ENCODE measurements around the gene CDK19. TPM values are rescaled to one million over a fixed set of nuclear protein-coding genes. Genes with fewer than 3 reads are reported as not detected.

Gene CDK19
- total RNA-seq, 6 donors from 2014 or later: 5.2 to 20.4 (median 12.4) TPM

DNA sequence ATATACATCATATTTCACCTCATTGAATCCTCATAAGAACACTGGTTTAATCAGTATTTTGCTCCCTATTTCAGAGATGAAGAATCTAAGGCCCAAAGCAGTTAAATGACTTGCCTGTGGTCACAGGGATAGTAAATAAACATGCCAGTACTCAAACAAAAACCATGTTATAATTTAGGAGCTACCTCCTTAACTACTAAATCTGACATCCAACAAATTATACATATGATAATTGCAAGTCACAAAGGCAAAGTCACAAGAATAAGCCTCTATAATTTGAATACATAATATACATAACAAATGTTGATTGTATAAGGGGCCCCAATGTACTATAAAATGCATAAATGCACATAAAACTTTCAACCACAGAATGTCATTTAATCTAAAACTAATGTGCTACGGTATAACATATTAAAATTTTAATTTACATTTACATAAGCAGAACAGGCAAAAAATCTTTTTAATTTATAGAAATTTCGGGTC is 181.5 kb downstream of the CDK19 start:
- TF ChIP-seq POLR2AphosphoS5 (IDR thresholded peaks at IDR 0.05) (no peak), POLR2A (IDR thresholded peaks at IDR 0.05) (no peak), EP300 (IDR thresholded peaks at IDR 0.05) (no peak)
- TF ChIP-seq, protein P1, sequence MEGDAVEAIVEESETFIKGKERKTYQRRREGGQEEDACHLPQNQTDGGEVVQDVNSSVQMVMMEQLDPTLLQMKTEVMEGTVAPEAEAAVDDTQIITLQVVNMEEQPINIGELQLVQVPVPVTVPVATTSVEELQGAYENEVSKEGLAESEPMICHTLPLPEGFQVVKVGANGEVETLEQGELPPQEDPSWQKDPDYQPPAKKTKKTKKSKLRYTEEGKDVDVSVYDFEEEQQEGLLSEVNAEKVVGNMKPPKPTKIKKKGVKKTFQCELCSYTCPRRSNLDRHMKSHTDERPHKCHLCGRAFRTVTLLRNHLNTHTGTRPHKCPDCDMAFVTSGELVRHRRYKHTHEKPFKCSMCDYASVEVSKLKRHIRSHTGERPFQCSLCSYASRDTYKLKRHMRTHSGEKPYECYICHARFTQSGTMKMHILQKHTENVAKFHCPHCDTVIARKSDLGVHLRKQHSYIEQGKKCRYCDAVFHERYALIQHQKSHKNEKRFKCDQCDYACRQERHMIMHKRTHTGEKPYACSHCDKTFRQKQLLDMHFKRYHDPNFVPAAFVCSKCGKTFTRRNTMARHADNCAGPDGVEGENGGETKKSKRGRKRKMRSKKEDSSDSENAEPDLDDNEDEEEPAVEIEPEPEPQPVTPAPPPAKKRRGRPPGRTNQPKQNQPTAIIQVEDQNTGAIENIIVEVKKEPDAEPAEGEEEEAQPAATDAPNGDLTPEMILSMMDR (IDR thresholded peaks at IDR 0.05): no peak
- H3K27me3 ChIP-seq: no peaks in the 10 kb centered on the region
- no peak for DNase-seq
- H3K27ac ChIP-seq: no peak overlapping the region
- no peak overlapping the region for H3K4me3 ChIP-seq
- no peaks in the 10 kb centered on the region for H3K4me1 ChIP-seq
- no peaks in the 10 kb centered on the region for H3K9me3 ChIP-seq
- WGBS, 2 donors: 97 to 98% methylated on average over 2 of the region's 2 CpGs
- no peak for ATAC-seq (ENCODE audit: low FRiP score in 2 of 2)
- peaks cover 0 to 3% (median 0%) of the 10 kb centered on the region in 4 donors for H3K36me3 ChIP-seq

DNA sequence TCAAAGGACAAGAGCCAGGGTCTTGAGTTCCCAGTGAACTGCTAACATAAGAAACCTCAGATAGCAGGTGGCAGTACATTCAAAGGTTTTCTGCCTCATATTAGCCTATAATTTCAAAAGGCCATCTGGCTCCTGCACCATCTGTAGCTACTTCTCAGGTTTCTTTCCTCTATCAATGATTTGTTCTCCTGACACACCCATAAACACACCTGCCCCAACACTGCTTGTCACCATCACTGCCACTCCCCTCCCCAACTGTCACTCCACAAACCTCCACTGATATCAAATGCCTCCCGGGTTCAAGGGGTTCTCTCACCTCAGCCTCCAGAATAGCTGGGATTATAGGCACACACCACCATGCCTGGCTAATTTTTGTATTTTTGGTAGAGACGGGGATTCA is 186.1 kb downstream of the CDK19 start:
- no peak for DNase-seq
- H3K4me3 ChIP-seq: no peak overlapping the region
- no peak for TF ChIP-seq POLR2A (IDR thresholded peaks at IDR 0.05)
- no peak for TF ChIP-seq EP300 (IDR thresholded peaks at IDR 0.05)
- H3K27me3 ChIP-seq: no peaks in the 10 kb centered on the region
- WGBS, 2 donors: 89 to 96% methylated on average over 2 of the region's 2 CpGs
- no peaks in the 10 kb centered on the region for H3K4me1 ChIP-seq
- H3K36me3 ChIP-seq: peaks cover 0 to 6% (median 5%) of the 10 kb centered on the region in 4 donors
- no peak for ATAC-seq (ENCODE audit: low FRiP score in 2 of 2)
- H3K9me3 ChIP-seq: no peaks in the 10 kb centered on the region
- H3K27ac ChIP-seq: no peak overlapping the region

DNA sequence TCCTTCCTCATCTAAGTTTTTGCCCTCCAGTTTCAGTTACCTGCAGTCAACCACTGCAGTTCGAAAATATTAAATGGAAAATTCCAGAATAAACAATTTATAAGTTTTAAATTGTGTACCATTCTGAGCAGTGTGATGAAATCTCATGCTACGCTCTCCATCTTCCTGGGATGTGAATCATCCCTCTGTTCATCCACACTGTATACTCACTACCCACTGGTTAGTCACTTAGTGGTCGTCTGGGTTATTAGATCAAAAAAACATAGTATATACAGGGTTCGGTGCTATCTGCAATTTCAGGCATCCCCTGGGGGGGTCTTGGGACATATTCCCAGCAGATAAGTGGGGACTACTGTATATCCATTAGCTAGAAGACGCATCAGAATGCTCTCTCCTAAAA is 186.9 kb downstream of the CDK19 start:
- TF ChIP-seq POLR2AphosphoS5 (IDR thresholded peaks at IDR 0.05) (no peak), POLR2A (IDR thresholded peaks at IDR 0.05) (no peak), EP300 (IDR thresholded peaks at IDR 0.05) (no peak)
- TF ChIP-seq, protein P1 (IDR thresholded peaks at IDR 0.05): no peak
- Histone ChIP-seq H3K9me3 (no peaks in the 10 kb centered on the region), H3K36me3 (peaks cover 0 to 6% (median 5%) of the 10 kb centered on the region in 4 donors), H3K4me1 (no peaks in the 10 kb centered on the region), H3K4me3 (no peak overlapping the region), H3K27ac (no peak overlapping the region), H3K27me3 (no peaks in the 10 kb centered on the region)
- WGBS, 2 donors: 89 to 98% methylated on average over 5 of the region's 5 CpGs
- DNase-seq: no peak
- ATAC-seq (ENCODE audit: low FRiP score in 2 of 2): no peak

DNA sequence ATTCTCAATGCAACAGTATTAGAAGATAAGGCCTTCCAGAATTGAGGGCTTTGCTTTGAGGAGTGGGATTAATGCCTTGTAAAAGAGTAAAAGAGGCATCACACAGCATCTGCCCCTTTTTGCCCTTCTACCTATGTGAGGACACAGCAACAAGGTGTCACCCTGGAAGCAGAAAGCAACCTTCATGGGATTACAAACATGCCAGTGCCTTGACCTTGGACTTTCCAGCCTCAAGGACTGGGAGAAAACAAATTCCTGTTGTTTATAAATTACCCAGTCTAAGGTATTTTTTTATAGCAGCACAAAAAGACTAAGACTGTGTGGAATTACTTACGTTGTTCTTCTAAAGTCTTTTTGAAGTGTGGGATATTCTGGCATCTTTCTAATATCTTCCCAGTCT is 188.8 kb downstream of the CDK19 start:
- 97 to 100% methylated on average over 1 of the region's 1 CpG for WGBS, 2 donors

DNA sequence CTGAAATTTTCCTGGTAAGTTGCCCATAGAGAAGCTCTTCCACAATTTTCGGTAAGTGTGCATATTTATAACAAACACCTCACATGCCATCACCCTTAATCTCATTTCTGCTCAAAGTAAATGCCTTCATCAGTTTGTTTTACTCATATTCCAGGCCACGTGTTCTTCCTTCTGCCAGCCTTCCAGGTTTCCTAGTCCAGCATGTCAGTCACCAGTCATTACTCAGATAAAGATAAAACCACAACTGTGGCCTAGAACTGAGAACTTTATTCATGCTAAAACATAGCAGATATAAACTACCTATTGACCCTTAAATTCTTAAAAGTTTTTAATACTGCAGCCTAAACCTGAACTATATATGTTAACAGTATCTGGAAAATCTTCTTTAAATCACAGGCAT is 189.4 kb downstream of the CDK19 start:
- Histone ChIP-seq H3K36me3 (peaks cover 10 to 24% (median 13%) of the 10 kb centered on the region in 4 donors), H3K9me3 (no peaks in the 10 kb centered on the region), H3K4me3 (no peak overlapping the region), H3K27ac (no peak overlapping the region), H3K27me3 (no peaks in the 10 kb centered on the region), H3K4me1 (no peaks in the 10 kb centered on the region)
- no peak for ATAC-seq (ENCODE audit: low FRiP score in 2 of 2)
- TF ChIP-seq, protein P1 (IDR thresholded peaks at IDR 0.05): no peak
- TF ChIP-seq POLR2A (IDR thresholded peaks at IDR 0.05) (no peak), EP300 (IDR thresholded peaks at IDR 0.05) (no peak), POLR2AphosphoS5 (IDR thresholded peaks at IDR 0.05) (no peak)
- no peak for DNase-seq
- WGBS, 2 donors: 86 to 91% methylated on average over 2 of the region's 2 CpGs

More for the DNA sequence above, 188.8 kb downstream of the CDK19 start:
- Histone ChIP-seq H3K27me3 (no peaks in the 10 kb centered on the region), H3K4me1 (no peaks in the 10 kb centered on the region), H3K27ac (no peak overlapping the region), H3K9me3 (no peaks in the 10 kb centered on the region), H3K36me3 (peaks cover 6 to 19% (median 8%) of the 10 kb centered on the region in 4 donors), H3K4me3 (no peak overlapping the region)
- no peak for ATAC-seq (ENCODE audit: low FRiP score in 2 of 2)
- no peak for TF ChIP-seq POLR2A (IDR thresholded peaks at IDR 0.05)
- TF ChIP-seq, protein P1 (IDR thresholded peaks at IDR 0.05): no peak
- no peak for TF ChIP-seq POLR2AphosphoS5 (IDR thresholded peaks at IDR 0.05)
- TF ChIP-seq EP300 (IDR thresholded peaks at IDR 0.05): no peak
- DNase-seq: no peak

Measured in upper lobe of left lung (tissue), 6 donors.